ENCODE measurements around the gene MBTPS1. TPM values are rescaled to one million over a fixed set of nuclear protein-coding genes. Genes with fewer than 3 reads are reported as not detected.

MBTPS1 gene
- total RNA-seq, 1 donor: 52.8 TPM

GRCh38 chr16:84015399-84015798, 101.3 kb downstream of the MBTPS1 start:
- DNase-seq (ENCODE audit: low read depth in 2 of 3, low spot score in 2 of 3): no peak

- DNase-seq (ENCODE audit: low read depth in 2 of 3, low spot score in 2 of 3): no peak
These were observed 102.0 kb downstream of the MBTPS1 start for GRCh38 chr16:84014570-84015327.

GRCh38 chr16:84013787-84014569, 102.8 kb downstream of the MBTPS1 start:
- DNase-seq (ENCODE audit: low read depth in 2 of 3, low spot score in 2 of 3): peak in 2 of 3 donors; percentile 71 to 78

DNA sequence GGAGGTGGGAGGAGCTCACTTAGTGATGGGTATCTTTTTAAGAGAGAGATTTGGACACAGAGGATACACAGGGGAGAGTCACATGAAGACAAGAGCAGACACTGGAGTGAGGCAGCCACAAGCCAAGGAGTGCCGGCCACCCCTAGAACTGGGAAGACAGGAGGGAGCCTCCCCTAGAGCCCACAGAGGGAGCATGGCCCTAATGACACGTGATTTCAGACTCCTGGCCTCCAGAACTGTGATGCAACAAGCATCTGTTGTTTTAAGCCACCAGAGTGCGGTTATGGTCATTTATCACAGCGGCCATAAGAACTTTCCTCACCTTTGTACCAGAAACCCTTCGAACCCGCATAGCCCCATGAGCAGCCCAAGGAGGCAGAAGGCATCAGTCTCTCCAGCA, 107.5 kb downstream of the MBTPS1 start:
- no peak for DNase-seq (ENCODE audit: low read depth in 2 of 3, low spot score in 2 of 3)

DNA sequence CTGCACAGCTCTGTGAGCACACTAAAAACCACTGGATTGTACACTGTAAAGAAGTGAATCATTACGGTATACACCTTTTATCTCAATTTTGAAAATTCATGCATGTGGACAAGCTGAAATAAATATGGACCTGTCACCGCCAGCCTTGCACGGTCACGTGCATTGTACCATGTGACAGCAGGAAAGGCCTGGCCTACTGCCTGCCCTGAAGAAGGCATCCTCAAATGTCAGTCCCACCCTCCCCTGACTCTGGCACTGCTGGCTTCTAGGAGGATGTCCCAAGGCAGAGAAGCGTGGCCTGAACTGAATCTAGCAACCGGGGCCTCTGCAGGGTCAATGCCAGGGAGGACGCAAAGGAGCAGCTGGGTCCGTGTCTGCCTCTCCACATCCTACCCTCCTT, 108.8 kb downstream of the MBTPS1 start:
- DNase-seq (ENCODE audit: low read depth in 2 of 3, low spot score in 2 of 3): no peak

DNA sequence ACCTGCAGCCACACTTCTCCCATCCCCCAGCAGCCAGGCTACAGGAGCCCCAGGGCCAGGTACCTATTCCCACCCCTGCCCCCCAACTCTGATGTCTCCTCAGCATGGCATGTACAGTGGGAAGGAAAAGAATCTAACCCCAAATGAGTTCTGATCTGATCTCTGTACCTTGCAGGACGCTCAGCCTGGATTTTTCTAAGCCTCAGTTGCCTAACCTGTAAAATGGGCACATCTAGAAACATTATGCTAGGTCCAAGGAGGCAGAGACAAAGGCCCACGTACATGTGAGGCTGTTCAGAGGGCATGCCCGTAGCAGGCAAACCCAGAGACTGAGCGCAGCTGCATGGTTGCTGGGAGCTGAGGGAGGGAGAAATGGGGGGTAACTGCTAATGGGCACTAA, 109.2 kb downstream of the MBTPS1 start:
- DNase-seq (ENCODE audit: low read depth in 2 of 3, low spot score in 2 of 3): no peak

DNA sequence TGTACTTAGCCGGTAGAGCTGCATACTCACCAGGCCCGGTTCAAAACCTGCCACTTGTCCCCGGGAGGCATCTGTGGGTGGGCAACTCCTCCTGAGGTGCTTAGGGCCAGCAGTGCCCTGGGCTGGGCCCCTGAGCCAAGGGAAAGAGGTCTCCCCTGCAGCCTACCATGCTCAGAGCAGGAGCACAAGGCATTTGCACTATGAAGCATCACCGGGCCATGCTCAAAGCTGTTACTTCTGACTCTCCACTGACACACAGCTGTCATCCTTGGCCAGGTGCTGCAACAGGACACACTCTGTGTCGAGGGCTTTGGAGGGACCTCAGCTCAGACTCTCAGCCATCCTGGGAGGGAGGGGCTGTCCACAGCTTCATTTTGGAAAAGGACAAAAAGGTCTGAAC, 111.4 kb downstream of the MBTPS1 start:
- no peak for DNase-seq (ENCODE audit: low read depth in 2 of 3, low spot score in 2 of 3)

DNA sequence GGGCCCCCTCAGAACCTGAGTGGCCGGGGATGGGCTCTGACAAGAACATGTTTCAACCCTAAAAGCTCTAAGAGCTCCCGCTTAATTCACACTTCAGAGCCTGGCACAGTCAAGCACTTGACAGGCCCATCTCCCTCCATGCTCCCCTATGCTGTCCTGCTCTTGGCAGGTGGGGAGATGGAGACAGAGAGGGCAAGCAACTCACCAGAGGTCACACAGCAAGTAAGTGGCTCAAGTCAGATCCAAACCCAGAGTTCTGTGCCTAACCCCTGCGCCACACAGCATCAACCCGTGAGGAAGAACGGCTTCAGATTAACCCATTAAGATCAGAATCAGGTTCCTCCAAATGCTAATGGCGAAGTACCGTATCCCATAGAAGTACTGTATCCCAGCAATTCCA, 112.3 kb downstream of the MBTPS1 start:
- DNase-seq (ENCODE audit: low read depth in 2 of 3, low spot score in 2 of 3): no peak

Small RNA genes lying within 50 kb of the gene (small RNA-seq; reads per million reads assigned to genes)
- not detected for gene RNA5SP432

Other genes starting within 250 kb of the MBTPS1 start
- gene MLYCD, start 217.8 kb downstream of the MBTPS1 start, total RNA-seq: 7.8 TPM
- gene OSGIN1, start 163.7 kb downstream of the MBTPS1 start, total RNA-seq: 0.81 TPM
- gene NECAB2, start 148.7 kb downstream of the MBTPS1 start, total RNA-seq: not detected
- gene SLC38A8, start 74.1 kb downstream of the MBTPS1 start, total RNA-seq: not detected
- 9.4 TPM for gene HSDL1, start 28.2 kb upstream of the MBTPS1 start, total RNA-seq
- under 0.01 TPM for gene DNAAF1, start 28.4 kb upstream of the MBTPS1 start, total RNA-seq
- gene TAF1C, start 70.1 kb upstream of the MBTPS1 start, total RNA-seq: 45.5 TPM
- gene ADAD2, start 74.2 kb upstream of the MBTPS1 start, total RNA-seq: not detected
- not detected for gene KCNG4, start 123.1 kb upstream of the MBTPS1 start, total RNA-seq
- gene WFDC1, start 177.9 kb upstream of the MBTPS1 start, total RNA-seq: 2.4 TPM

All from hematopoietic multipotent progenitor cell (in vitro differentiated cells).